ENCODE data around the gene VPS8. TPM values are rescaled to one million over a fixed set of nuclear protein-coding genes. Genes with fewer than 3 reads are reported as not detected.

VPS8 gene
- total and polyA plus RNA-seq, 2 of the 8 experiments (the other 6 are each of a cell fraction or from before 2014, with no cell fraction given): 13.0 to 41.0 TPM

GRCh38 chr3:184810146-184810545 lies 1.8 kb upstream of the VPS8 start (continued):
- TF ChIP-seq SUZ12 (IDR thresholded peaks at IDR 0.05; ENCODE audit: low read length): no peak
- no peak for TF ChIP-seq SP4 (IDR thresholded peaks at IDR 0.05; ENCODE audit: low read length)
- no peak for TF ChIP-seq ASH2L (IDR thresholded peaks at IDR 0.05; ENCODE audit: low read length)
- TF ChIP-seq CEBPB (IDR thresholded peaks at IDR 0.05; ENCODE audit: low read depth, low read length): no peak
- no peak for TF ChIP-seq BCL11A (IDR thresholded peaks at IDR 0.05; ENCODE audit: low read depth in 2 of 2, low read length in 2 of 2)
- no peak for TF ChIP-seq JUND (IDR thresholded peaks at IDR 0.05; ENCODE audit: low read length)
- no peak for TF ChIP-seq YY1 (IDR thresholded peaks at IDR 0.05; ENCODE audit: low read depth, low read length)
- TF ChIP-seq SP1 (IDR thresholded peaks at IDR 0.05; ENCODE audit: low read depth, low read length): no peak
- no peak for TF ChIP-seq HDAC2 (IDR thresholded peaks at IDR 0.05; ENCODE audit: borderline replicate concordance in 1 of 2, low read depth in 2 of 2, low read length in 2 of 2)
